ENCODE data around the gene BUB3.

BUB3 gene

GRCh38 chr10:123141791-123142700 is 12.2 kb upstream of the BUB3 start:
- no peak for DNase-seq

GRCh38 chr10:123142701-123143161 is 11.5 kb upstream of the BUB3 start:
- DNase-seq: no peak

GRCh38 chr10:123143162-123143824 is 10.9 kb upstream of the BUB3 start:
- DNase-seq: no peak

- DNase-seq: no peak
Measured at GRCh38 chr10:123143825-123144168, 10.4 kb upstream of the BUB3 start.

- no peak for DNase-seq
Measured at GRCh38 chr10:123144697-123145541, 9.3 kb upstream of the BUB3 start.

- no peak for DNase-seq
Measured at GRCh38 chr10:123145542-123146012, 8.6 kb upstream of the BUB3 start.

- no peak for DNase-seq
Measured at GRCh38 chr10:123146013-123146893, 7.9 kb upstream of the BUB3 start.

GRCh38 chr10:123146894-123147634 is 7.1 kb upstream of the BUB3 start:
- DNase-seq: no peak

- DNase-seq: no peak
Measured at GRCh38 chr10:123147635-123148413, 6.4 kb upstream of the BUB3 start, which contains the start of gene HMX2. Gene HMX2 (plus strand): TSS chr10:123148136. CDS start chr10:123148379, 243 bp downstream.

GRCh38 chr10:123148414-123149161 is 5.6 kb upstream of the BUB3 start:
- no peak for DNase-seq

- DNase-seq: no peak
Measured at GRCh38 chr10:123149162-123149567, 5.0 kb upstream of the BUB3 start.

GRCh38 chr10:123149568-123150270 is 4.5 kb upstream of the BUB3 start:
- no peak for DNase-seq

GRCh38 chr10:123150271-123150985 is 3.8 kb upstream of the BUB3 start:
- DNase-seq: no peak

- no peak for DNase-seq
Measured at GRCh38 chr10:123150986-123151736, 3.0 kb upstream of the BUB3 start.

GRCh38 chr10:123151737-123152135 is 2.5 kb upstream of the BUB3 start:
- no peak for DNase-seq

- no peak for DNase-seq
Measured at GRCh38 chr10:123153486-123154091, 613 bp upstream of the BUB3 start.

All from fibroblast of skin of right quadriceps (primary cell).